ENCODE results near the gene B4GALT1.

Gene B4GALT1

DNA sequence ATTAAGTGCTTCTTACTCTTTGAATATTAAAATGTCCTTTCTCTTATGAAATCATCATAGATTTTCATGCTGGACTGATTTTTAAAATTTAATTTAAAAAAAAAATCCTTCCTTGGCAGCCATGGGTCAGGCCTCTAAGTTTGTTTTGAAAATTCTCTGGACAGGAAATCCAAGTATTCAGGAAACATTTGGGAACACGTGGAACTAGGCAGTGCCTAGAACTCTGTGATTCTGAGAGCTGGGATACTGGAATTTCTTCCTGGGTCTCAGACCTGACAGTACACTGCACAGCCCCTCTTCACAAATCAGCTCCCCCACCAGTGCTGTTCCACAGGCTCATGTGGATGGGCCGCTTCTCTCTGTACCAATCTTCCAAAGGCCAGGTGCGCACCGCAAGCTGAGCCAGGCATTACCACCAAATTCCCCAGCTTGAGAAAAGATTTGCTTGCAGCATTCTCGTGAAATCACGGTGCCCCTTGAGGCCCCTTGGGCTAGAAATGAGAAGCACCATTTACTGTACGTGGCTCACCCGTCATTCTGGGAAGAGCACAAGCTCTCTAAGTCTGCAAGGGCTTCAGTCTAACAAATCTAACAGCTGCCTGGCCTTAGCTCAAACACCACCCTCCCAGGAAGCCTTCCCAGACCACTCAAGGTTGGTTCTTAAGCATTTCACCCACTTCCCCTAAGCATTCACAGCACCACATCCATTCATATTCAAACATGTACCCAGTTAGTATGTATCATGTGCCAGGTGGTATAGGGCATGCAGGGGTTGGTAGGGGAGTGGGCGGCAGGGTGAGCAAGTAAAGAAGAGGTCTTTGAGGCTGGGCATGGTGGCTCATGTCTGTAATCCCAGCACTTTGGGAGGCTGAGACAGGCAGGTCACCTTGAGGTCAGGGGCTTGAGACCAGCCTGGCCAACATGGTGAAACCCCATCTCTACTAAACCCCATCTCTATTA, 26.5 kb downstream of the B4GALT1 start:
- DNase-seq (ENCODE audit: low read depth in 3 of 3): no peak

DNA sequence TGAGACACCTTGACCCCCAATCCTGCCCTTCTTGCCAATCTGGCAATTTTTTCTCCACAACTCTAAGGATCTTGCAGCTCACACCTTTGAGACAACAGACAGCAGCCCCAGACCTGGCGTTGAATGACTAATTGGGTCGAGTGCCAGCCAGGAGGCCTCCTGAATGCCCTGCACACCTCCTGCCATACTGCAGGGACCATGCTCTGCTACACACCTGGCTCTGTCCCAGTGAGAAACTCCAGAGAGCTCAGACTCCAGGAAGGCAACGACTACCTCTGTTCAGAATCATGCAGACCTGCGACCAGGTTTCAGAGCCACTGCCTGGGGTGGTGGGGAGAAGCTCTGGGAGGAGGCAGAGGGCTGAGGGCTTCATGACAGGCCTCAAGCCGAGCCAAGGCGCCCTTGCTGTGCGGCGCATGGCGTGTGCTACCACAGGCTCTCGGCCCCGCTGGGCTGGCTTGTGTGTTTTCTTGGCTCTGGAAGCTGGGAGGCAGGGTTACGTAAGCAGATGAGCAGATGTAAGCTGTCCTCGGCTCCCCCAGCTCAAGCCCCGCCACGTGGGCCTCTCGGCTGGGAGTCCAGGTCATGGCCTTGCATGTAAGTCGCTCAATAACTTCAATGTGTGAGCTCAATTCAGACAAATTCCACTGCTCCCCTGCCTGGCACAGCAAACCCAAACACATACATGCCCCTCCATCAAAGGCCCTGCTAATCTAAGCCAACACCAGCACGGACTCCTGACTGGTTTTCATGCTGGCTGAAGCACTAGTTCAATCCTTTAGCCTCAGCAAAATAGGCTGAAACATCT, 27.5 kb downstream of the B4GALT1 start:
- no peak for DNase-seq (ENCODE audit: low read depth in 3 of 3)

GRCh38 chr9:33138768-33139167, 28.4 kb downstream of the B4GALT1 start:
- no peak for DNase-seq (ENCODE audit: low read depth in 3 of 3)

- no peak for DNase-seq (ENCODE audit: low read depth in 3 of 3)
Measured at GRCh38 chr9:33137781-33138264, 29.3 kb downstream of the B4GALT1 start.

- DNase-seq (ENCODE audit: low read depth in 3 of 3): no peak
Measured at GRCh38 chr9:33136721-33137670, 30.1 kb downstream of the B4GALT1 start.

- DNase-seq (ENCODE audit: low read depth in 3 of 3): no peak
Measured at GRCh38 chr9:33135470-33135958, 31.6 kb downstream of the B4GALT1 start.

DNA sequence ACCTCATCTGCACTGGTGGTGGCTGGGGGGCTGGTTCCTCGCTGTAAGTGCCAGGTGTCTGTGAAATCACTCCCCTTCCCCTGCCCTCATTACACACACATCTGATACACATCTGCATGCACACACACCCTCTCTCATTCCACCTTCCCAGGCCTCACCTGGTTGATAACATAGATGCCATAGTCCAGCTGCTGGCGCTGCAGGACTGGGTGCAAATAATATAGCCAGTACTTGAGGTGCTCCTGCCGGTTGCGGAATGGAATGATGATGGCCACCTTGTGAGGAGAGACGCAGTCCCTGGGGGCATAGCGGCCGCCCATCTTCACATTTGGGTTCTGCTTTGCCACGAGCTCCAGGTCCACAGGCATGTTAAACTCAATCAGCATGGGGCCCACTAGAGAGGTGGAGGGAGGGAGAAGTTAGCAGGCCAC, 32.1 kb downstream of the B4GALT1 start:
- DNase-seq (ENCODE audit: low read depth in 3 of 3): no peak

- no peak for DNase-seq (ENCODE audit: low read depth in 3 of 3)
Measured at GRCh38 chr9:33133186-33133585, 34.0 kb downstream of the B4GALT1 start.

- no peak for DNase-seq (ENCODE audit: low read depth in 3 of 3)
Measured at GRCh38 chr9:33131790-33132772, 35.1 kb downstream of the B4GALT1 start.

DNA sequence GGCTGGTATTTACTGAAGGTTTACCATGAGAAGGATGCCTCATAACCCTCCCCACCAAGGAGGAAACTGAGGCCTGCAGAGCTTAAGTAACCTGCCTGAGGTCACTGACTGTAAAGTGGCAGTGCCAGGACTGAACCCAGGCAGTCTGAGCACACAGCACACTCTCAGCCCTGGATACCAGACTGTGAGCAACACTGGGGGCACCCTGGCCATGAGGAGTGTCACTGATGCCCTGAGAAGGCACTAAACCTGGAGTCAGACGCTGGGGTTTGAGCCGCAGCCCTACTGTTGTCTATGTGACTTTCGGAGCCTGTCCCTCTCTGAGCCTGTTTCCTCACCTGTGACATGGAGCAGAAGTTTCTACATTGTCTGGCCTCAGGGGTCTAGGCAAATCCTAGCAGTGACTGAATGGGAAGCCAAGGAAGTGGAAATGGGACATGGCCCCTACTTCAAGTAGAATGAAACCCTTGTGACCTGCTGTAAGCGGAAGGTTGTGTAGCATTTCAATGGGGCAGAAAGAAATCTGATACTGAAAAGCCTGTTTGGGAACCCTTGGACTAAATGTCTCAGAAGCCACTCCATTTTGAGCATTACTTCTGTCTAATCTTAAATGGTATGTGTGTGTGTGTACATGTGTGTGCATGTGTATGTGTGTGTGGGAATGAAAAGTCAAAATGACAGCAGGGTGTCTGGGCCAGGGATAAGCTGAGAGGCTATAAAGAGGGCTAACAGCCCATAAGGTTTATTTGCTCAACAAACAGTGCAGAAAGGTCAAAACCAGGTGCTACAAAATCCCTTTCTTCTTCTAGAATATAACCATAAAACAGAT, 36.0 kb downstream of the B4GALT1 start:
- DNase-seq (ENCODE audit: low read depth in 3 of 3): no peak

GRCh38 chr9:33129886-33130881, 37.0 kb downstream of the B4GALT1 start:
- DNase-seq (ENCODE audit: low read depth in 3 of 3): no peak

DNA sequence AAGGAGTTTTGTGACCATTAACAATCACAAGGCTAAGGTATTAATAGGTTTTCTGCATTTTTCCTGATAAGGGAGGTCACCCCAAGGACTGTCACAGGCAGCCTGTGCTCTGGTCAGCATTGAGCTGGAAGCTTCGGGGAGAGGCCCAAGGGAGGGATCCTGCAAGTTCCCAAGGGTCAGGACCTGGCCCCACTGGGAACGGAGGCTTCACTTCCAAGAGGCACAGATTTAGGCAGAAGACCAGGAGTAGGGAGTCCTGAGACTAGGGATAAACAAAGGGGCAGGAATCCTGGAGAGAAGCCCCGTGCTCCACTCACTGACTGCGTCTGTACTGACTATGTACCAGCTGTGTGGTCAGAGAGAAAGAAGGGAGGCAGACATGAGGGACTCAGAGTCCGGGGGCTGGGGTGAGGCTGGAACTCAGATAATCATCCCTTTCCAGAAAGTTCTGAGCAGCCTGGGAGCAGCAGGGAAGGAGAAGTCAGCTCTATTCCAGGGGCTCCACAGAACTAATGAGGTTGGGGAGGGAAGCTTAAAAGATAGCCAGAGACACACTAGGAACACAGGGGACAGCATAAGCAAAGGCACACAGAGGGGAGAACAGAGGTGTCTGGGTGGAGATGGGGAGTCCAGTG, 37.8 kb downstream of the B4GALT1 start:
- no peak for DNase-seq (ENCODE audit: low read depth in 3 of 3)

- DNase-seq (ENCODE audit: low read depth in 3 of 3): no peak
Measured at GRCh38 chr9:33128570-33128969, 38.6 kb downstream of the B4GALT1 start.

DNA sequence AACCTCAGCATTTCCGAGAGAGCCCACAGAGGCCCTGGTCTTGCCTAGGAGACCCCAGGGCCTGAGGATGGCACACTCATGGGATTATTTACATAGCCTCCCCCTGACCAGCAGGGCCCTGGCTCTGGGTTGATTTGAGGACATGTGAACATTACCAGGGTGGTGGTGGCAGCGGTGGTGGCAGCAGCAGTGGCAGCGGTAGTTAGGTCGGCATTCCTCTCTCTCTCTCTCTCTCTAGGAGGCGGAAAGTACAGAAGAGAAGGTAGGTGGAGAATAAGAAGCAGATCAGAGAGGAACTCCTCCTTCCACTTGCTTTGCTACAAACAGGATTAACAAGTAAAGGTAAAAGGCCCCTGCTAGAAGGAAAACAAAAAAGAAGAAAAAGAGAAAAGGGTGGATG, 39.3 kb downstream of the B4GALT1 start:
- DNase-seq (ENCODE audit: low read depth in 3 of 3): no peak

DNA sequence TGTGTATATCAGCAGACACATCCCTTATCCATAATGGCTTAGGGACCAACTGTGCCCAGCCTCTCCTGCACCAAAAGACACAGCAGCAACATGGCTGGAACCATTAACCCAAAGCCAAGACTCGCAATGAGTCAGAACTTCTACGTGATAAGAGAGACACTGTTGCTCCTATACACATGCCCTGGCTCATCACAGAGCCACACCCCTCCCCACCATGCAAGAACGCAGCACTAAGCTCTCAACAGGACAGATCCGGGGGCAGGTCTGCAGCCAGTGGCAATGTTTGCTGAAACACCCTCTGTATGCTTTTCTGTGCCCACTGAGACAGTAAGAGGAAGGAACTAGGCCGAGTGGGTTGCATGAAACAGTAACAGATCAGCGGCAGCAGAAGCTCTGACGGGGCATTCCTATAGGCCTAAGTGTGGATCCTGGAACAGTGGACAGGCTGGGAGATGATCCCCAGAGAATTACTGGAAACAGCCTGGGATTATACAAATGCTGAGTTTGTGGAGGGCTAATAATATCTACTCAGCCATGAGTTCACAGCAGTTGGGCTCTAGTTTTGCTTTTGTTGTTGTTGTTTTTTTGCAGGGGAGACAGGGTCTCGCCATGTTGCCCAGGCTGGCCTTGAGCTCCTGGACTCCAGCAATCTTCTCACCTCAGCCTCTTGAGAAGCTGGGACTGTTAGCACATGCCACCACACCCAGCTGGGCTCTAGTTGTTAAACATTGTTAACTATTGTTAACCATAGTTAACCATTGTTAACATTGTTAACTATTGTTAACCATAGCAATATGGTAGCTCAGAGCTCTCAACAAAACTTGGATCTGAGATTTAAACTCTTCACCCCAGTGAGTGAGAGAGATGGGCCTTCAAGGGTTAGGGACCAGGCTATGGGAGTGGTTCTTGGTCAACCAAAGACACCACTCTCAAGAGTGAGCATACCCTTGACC, 41.0 kb downstream of the B4GALT1 start:
- DNase-seq (ENCODE audit: low read depth in 3 of 3): no peak

- DNase-seq (ENCODE audit: low read depth in 3 of 3): no peak
Measured at GRCh38 chr9:33125461-33125860, 41.7 kb downstream of the B4GALT1 start.
